Esophagus muscularis mucosa (tissue), 4 donors: ENCODE data around the gene RSL1D1.

Source experiments
- CTCF ChIP-seq, 3 experiments: fragments of 200-600 bp in 2 of 3; fragments of 450-650 bp in 1 of 3; sonication (generic) in 2 of 3; IDR thresholded peaks; one replicate each; pipeline ENCODE4 v1.5.1; 2017 to 2019; ENCODE audit warnings: antibody characterized with exemption in 3 of 3, mild to moderate bottlenecking in 2 of 3, moderate library complexity in 1 of 3
- EP300 ChIP-seq: sonication (generic); formaldehyde crosslinking; IDR thresholded peaks from one replicate; pipeline ENCODE4 v1.6.1; 2017; ENCODE audit warnings: antibody characterized with exemption
- POLR2A ChIP-seq: fragments of 450-650 bp; IDR thresholded peaks from one replicate; pipeline ENCODE4 v1.6.1; 2017; ENCODE audit warnings: antibody characterized with exemption, moderate library complexity, mild to moderate bottlenecking, low read depth
- POLR2AphosphoS5 ChIP-seq, 2 donors: sonication (generic); formaldehyde crosslinking; IDR thresholded peaks; one replicate each; pipeline ENCODE4 v1.6.1; 2017; ENCODE audit warnings: antibody characterized with exemption in 2 of 2

- TF ChIP-seq CTCF (IDR thresholded peaks at IDR 0.05) (no peak), EP300 (no peak), POLR2AphosphoS5 (IDR thresholded peaks at IDR 0.05) (no peak), POLR2A (no peak)
These were observed 51.6 kb downstream of the RSL1D1 start for GRCh38 chr16:11799509-11800381.
